Measurements from ENCODE around the gene SLC6A1.

GRCh38 chr3:11006986-11007933 is 14.7 kb downstream of the SLC6A1 start:
- no peak for TF ChIP-seq CTCF (IDR thresholded peaks at IDR 0.05)
- TF ChIP-seq POLR2A (IDR thresholded peaks at IDR 0.05), result no peak
